ENCODE results near the gene FAM3D. TPM values are rescaled to one million over a fixed set of nuclear protein-coding genes. Genes with fewer than 3 reads are reported as not detected.

The FAM3D gene
- total RNA-seq, 1 donor from 2014 or later, result 4.0 TPM

DNA sequence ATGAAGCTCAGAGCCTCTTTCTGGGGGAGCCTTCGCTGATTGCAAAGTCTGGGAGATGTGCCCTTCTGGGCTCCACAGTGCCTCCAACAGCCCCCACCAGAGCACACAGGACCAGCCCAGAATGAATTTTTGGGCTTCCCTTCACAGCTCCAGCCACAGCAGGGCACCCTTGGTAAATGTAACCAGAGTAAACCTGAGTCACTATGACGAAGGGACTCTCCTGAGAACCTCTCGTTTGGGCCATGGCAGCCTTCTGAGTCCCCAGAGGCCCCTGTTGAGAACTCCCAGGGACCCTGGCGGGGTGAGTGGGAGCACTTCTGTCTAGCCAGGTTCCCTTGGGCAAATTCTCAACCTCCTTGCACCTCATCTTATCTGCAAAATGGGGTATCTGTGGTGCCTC, 20.8 kb downstream of the FAM3D start:
- ATAC-seq, result no peak
- Histone ChIP-seq H3K4me1 (peaks cover 1% of the 10 kb centered on the region), H3K27me3 (no peaks in the 10 kb centered on the region), H3K36me3 (no peaks in the 10 kb centered on the region), H3K9me3 (no peaks in the 10 kb centered on the region), H3K4me3 (no peak overlapping the region), H3K27ac (no peak overlapping the region)
- intact Hi-C loops (cut with DNase I), result no loop called here
- DNase-seq, result no peak
- no peak for TF ChIP-seq CTCF (IDR thresholded peaks at IDR 0.05)

- H3K36me3 ChIP-seq, result no peaks in the 10 kb centered on the region
- H3K9me3 ChIP-seq, result no peaks in the 10 kb centered on the region
- TF ChIP-seq CTCF (IDR thresholded peaks at IDR 0.05), result no peak
- no peak overlapping the region for H3K27ac ChIP-seq
- H3K4me1 ChIP-seq, result peaks cover 5% of the 10 kb centered on the region
- H3K27me3 ChIP-seq, result no peaks in the 10 kb centered on the region
- H3K4me3 ChIP-seq, result no peak overlapping the region
- no peak for DNase-seq
- ATAC-seq, result no peak
- intact Hi-C loops (cut with DNase I), result no loop called here
Observed at GRCh38 chr3:58642846-58643245, 23.7 kb downstream of the FAM3D start.

GRCh38 chr3:58640700-58641372, 25.7 kb downstream of the FAM3D start:
- DNase-seq, result peak; percentile 88
- Histone ChIP-seq H3K4me3 (no peak overlapping the region), H3K9me3 (no peaks in the 10 kb centered on the region), H3K27ac (no peak overlapping the region), H3K27me3 (no peaks in the 10 kb centered on the region), H3K36me3 (no peaks in the 10 kb centered on the region), H3K4me1 (peaks cover 5% of the 10 kb centered on the region)
- peak; percentile 92 for ATAC-seq
- TF ChIP-seq CTCF (IDR thresholded peaks at IDR 0.05), result peak; percentile 85
- intact Hi-C loops (cut with DNase I), result no loop called here

DNA sequence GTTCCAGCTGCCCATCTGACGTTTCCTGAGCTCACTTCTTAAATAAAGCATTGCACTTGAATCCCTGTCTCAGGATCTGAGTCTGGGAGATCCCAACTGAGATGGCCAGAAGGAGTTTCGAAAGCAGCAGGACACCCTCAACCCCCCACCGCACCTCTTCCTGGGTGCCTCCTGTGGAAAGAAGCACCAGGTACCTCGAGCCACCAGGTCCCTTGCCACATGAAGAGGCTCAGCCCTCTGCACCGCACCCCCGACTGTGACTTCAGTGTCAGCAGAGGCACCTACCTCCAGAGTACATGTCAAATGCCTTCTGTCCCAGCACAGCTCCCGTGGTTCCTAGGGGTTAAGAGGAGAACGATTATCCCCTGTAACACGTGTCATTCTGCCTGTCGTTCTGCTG, 26.7 kb downstream of the FAM3D start:
- ATAC-seq, result no peak
- Histone ChIP-seq H3K9me3 (no peaks in the 10 kb centered on the region), H3K27ac (no peak overlapping the region), H3K36me3 (no peaks in the 10 kb centered on the region), H3K4me3 (no peak overlapping the region), H3K27me3 (peaks cover 4% of the 10 kb centered on the region), H3K4me1 (peaks cover 5% of the 10 kb centered on the region)
- TF ChIP-seq CTCF (IDR thresholded peaks at IDR 0.05), result no peak
- intact Hi-C loops (cut with DNase I), result no loop called here
- no peak for DNase-seq

DNA sequence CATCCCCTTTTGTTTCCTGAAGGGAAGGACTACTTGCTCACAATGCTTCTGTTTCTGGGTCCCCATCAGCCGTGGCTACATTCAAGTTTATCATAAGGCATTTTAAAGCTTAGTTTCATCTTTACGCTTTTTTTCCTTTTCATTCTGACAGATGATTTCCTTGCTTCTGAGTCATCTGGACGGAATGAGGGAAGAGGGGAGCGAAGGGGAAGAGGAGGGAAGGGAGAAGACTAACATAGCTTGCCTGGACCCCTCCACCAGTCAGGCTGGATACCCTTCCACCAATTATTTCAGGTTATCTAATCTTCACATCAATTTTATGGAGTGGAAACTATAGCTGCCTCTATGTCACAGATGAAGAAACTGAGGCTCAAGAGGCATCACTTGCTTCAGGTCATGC, 27.6 kb downstream of the FAM3D start:
- no peaks in the 10 kb centered on the region for H3K36me3 ChIP-seq
- peaks cover 5% of the 10 kb centered on the region for H3K4me1 ChIP-seq
- intact Hi-C loops (cut with DNase I), result no loop called here
- no peak for ATAC-seq
- H3K27ac ChIP-seq, result no peak overlapping the region
- H3K9me3 ChIP-seq, result no peaks in the 10 kb centered on the region
- no peak for TF ChIP-seq CTCF (IDR thresholded peaks at IDR 0.05)
- no peak overlapping the region for H3K4me3 ChIP-seq
- no peak for DNase-seq
- peaks cover 12% of the 10 kb centered on the region for H3K27me3 ChIP-seq

DNA sequence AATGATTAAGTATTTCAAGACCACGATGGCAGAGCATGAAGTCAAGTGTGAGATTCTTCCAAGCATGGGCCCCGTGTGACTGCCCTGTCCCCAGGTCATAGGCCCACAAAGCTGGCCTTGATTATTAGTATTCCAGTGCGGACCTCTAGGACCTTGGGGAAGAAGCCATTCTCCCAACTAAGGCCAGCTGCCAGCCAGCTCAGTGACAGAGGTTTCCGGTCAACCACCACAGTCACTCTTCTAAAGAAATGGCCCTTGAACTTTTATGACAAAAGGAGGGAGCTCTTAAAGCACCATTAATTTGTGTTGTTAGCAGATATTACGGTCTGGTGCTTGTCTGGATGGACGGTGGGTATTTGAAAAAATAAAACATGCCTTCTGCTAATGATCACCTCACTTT, 28.0 kb downstream of the FAM3D start:
- TF ChIP-seq CTCF (IDR thresholded peaks at IDR 0.05), result no peak
- peaks cover 13% of the 10 kb centered on the region for H3K27me3 ChIP-seq
- no peak overlapping the region for H3K4me3 ChIP-seq
- DNase-seq (no peak), ATAC-seq (no peak)
- no peaks in the 10 kb centered on the region for H3K36me3 ChIP-seq
- H3K9me3 ChIP-seq, result no peaks in the 10 kb centered on the region
- intact Hi-C loops (cut with DNase I), result no loop called here
- peaks cover 5% of the 10 kb centered on the region for H3K4me1 ChIP-seq
- H3K27ac ChIP-seq, result no peak overlapping the region
